Measurements from ENCODE around the gene MACROD2.

DNA sequence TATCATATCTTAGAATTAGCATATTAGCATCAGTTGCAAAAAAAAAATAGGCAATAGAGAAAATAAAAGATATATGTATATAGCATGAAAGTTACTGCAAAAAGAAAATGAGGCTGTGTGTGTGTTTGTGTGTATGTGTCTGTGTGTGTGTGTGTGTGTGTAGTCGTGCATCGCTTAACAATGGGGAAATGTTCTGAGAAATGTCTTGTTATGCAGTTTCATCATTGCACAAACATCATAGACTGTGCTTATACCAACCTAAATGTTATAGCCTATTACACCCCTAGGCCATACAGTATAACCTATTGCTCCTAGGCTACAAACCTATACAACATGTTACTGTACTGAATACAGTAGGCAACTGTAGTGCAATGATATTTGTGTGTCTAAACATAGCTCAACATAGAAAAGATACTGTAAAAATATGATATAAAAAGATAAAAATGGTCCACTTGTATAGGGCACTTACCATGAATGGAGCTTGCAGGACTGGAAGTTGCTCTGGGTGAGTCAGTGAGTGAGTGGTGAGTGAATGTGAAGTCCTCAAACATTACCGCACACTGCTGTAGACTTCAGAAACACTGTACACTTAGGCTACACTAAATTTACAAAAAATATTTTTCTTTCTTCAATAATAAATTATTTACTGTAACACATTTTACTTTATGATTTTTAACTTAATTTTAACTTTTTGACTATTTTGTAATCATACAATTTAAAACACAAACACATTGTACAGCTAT is 1772.9 kb downstream of the MACROD2 start:
- TF ChIP-seq, protein P1, sequence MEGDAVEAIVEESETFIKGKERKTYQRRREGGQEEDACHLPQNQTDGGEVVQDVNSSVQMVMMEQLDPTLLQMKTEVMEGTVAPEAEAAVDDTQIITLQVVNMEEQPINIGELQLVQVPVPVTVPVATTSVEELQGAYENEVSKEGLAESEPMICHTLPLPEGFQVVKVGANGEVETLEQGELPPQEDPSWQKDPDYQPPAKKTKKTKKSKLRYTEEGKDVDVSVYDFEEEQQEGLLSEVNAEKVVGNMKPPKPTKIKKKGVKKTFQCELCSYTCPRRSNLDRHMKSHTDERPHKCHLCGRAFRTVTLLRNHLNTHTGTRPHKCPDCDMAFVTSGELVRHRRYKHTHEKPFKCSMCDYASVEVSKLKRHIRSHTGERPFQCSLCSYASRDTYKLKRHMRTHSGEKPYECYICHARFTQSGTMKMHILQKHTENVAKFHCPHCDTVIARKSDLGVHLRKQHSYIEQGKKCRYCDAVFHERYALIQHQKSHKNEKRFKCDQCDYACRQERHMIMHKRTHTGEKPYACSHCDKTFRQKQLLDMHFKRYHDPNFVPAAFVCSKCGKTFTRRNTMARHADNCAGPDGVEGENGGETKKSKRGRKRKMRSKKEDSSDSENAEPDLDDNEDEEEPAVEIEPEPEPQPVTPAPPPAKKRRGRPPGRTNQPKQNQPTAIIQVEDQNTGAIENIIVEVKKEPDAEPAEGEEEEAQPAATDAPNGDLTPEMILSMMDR (IDR thresholded peaks at IDR 0.05; ENCODE audit: insufficient read depth, low read depth, low read length), result no peak
- TF ChIP-seq EZH2 (IDR thresholded peaks at IDR 0.05; ENCODE audit: insufficient read depth, low read length), result no peak
